Trophoblast cell (in vitro differentiated cells and primary cell): ENCODE results near the gene TTC16.
"Not testable (repeated sequence)": the region's sequence is repeated elsewhere in the genome, so short reads cannot be mapped to it uniquely, and the experiment has no call there.

Source experiments
- DNase-seq, 2 donors: peaks; one replicate each; pipeline ENCODE4 v3.0.0-alpha.2; 2016
- H2AFZ ChIP-seq: 2 replicates; pipeline ENCODE4 v1.6.1; 2013; ENCODE audit warnings: low read length, moderate library complexity, mild to moderate bottlenecking; ENCODE audit not compliant: insufficient read depth, poor library complexity
- H2AK5ac ChIP-seq: 2 replicates; pipeline ENCODE4 v1.6.1; 2013; ENCODE audit warnings: mild to moderate bottlenecking, low read length
- H2BK120ac ChIP-seq: 2 replicates; pipeline ENCODE4 v1.6.1; 2013; ENCODE audit warnings: low read length, mild to moderate bottlenecking, moderate library complexity; ENCODE audit not compliant: insufficient read depth, poor library complexity
- H2BK12ac ChIP-seq: 2 replicates; pipeline ENCODE4 v1.6.1; 2013; ENCODE audit warnings: mild to moderate bottlenecking, low read length, moderate library complexity
- H2BK5ac ChIP-seq: 2 replicates; pipeline ENCODE4 v1.6.1; 2013; ENCODE audit warnings: low read length, low read depth, moderate library complexity, mild to moderate bottlenecking; ENCODE audit not compliant: poor library complexity
- H3K14ac ChIP-seq: 2 replicates; pipeline ENCODE4 v1.6.1; 2013; ENCODE audit warnings: mild to moderate bottlenecking, low read length
- H3K18ac ChIP-seq: 2 replicates; pipeline ENCODE4 v1.6.1; 2013; ENCODE audit warnings: mild to moderate bottlenecking, low read length
- H3K23ac ChIP-seq: 2 replicates; pipeline ENCODE4 v1.6.1; 2013; ENCODE audit warnings: low read length
- H3K27ac ChIP-seq: 2 replicates; pipeline ENCODE4 v1.5.1; 2013; ENCODE audit warnings: low read depth, mild to moderate bottlenecking, inconsistent platforms, low read length, moderate library complexity
- H3K27me3 ChIP-seq: 2 replicates; pipeline ENCODE4 v1.6.1; 2013; ENCODE audit warnings: inconsistent platforms, mild to moderate bottlenecking, low read length, moderate library complexity; ENCODE audit not compliant: insufficient read depth
- H3K36me3 ChIP-seq, 2 experiments: 1 replicate in 1 of 2; 2 replicates in 1 of 2; pipeline ENCODE4 v1.6.1; 2013; ENCODE audit warnings: low read length in 2 of 2, mild to moderate bottlenecking in 2 of 2, moderate library complexity in 1 of 2; ENCODE audit not compliant: insufficient read depth in 2 of 2, control insufficient read depth in 1 of 2
- H3K4ac ChIP-seq: 2 replicates; pipeline ENCODE4 v1.6.1; 2013; ENCODE audit warnings: low read depth, mild to moderate bottlenecking, low read length, moderate library complexity
- H3K4me1 ChIP-seq, 2 experiments: 1 replicate in 1 of 2; 2 replicates in 1 of 2; pipeline ENCODE4 v1.6.1; 2013; ENCODE audit warnings: low read length in 2 of 2, mild to moderate bottlenecking in 2 of 2, moderate library complexity in 1 of 2; ENCODE audit not compliant: insufficient read depth in 2 of 2, control insufficient read depth in 1 of 2
- H3K4me2 ChIP-seq: 2 replicates; pipeline ENCODE4 v1.6.1; 2013; ENCODE audit warnings: inconsistent platforms, mild to moderate bottlenecking, low read length, moderate library complexity
- H3K4me3 ChIP-seq: 2 replicates; pipeline ENCODE4 v1.5.1; 2013; ENCODE audit warnings: mild to moderate bottlenecking, low read depth, low read length, inconsistent platforms
- H3K79me1 ChIP-seq: one replicate; pipeline ENCODE4 v1.6.1; 2013; ENCODE audit warnings: low read length
- H3K79me2 ChIP-seq: 2 replicates; pipeline ENCODE4 v1.6.1; 2013; ENCODE audit warnings: low read length, mild to moderate bottlenecking; ENCODE audit not compliant: control insufficient read depth, insufficient read depth, poor library complexity
- H3K9ac ChIP-seq: 2 replicates; pipeline ENCODE4 v1.6.1; 2013; ENCODE audit warnings: mild to moderate bottlenecking, low read length
- H3K9me3 ChIP-seq: 2 replicates; pipeline ENCODE4 v1.6.1; 2013; ENCODE audit warnings: low read depth, mild to moderate bottlenecking, control low read depth, inconsistent platforms, low read length; ENCODE audit not compliant: insufficient read depth
- H4K12ac ChIP-seq: 2 replicates; pipeline ENCODE4 v1.6.1; 2013; ENCODE audit warnings: low read depth, mild to moderate bottlenecking, low read length, moderate library complexity
- H4K8ac ChIP-seq: 2 replicates; pipeline ENCODE4 v1.6.1; 2013; ENCODE audit warnings: low read depth, mild to moderate bottlenecking, low read length, moderate library complexity
- H4K91ac ChIP-seq: one replicate; pipeline ENCODE4 v1.6.1; 2013; ENCODE audit warnings: low read depth, mild to moderate bottlenecking, low read length, moderate library complexity
- WGBS: extraction: QIAGEN DNeasy Blood & Tissue Kit; methylation state at CpG from one replicate; pipeline ENCODE4 v1.1.7; 2013; ENCODE audit warnings: missing lambda C conversion rate; ENCODE audit not compliant: insufficient read length, insufficient coverage; ENCODE audit errors: extremely low coverage; 5-methylcytosine and 5-hydroxymethylcytosine counted together

TTC16 gene

GRCh38 chr9:127756233-127756632, 40.4 kb downstream of the TTC16 start:
- Histone ChIP-seq H3K18ac (no peak overlapping the region), H4K91ac (no peak overlapping the region), H2AFZ (no peak overlapping the region), H2BK12ac (no peak overlapping the region), H2BK5ac (no peak overlapping the region), H3K23ac (no peak overlapping the region), H3K36me3 (no peaks in the 10 kb centered on the region), H3K27ac (no peak overlapping the region), H2BK120ac (no peak overlapping the region), H3K27me3 (peaks cover 29% of the 10 kb centered on the region), H2AK5ac (no peak overlapping the region), H4K8ac (no peak overlapping the region), H4K12ac (no peak overlapping the region), H3K79me2 (no peaks in the 10 kb centered on the region), H3K9ac (no peak overlapping the region), H3K4me3 (no peak overlapping the region), H3K4me2 (no peak overlapping the region), H3K4ac (no peak overlapping the region), H3K79me1 (no peaks in the 10 kb centered on the region), H3K9me3 (no peaks in the 10 kb centered on the region), H3K4me1 (peaks cover 0 to 3% of the 10 kb centered on the region in 2 experiments), H3K14ac (no peak overlapping the region)
- WGBS: no CpG with 5 or more reads among the region's 3 CpGs
- DNase-seq: peak in 1 of 2 donors; percentile 80

GRCh38 chr9:127756776-127757175, 40.9 kb downstream of the TTC16 start:
- H3K27me3 ChIP-seq: peaks cover 29% of the 10 kb centered on the region
- not testable (repeated sequence) for H3K9me3 ChIP-seq, H3K9ac ChIP-seq

GRCh38 chr9:127758843-127759242, 43.0 kb downstream of the TTC16 start:
- Histone ChIP-seq H3K18ac (no peak overlapping the region), H3K23ac (no peak overlapping the region), H2BK5ac (no peak overlapping the region), H4K91ac (no peak overlapping the region), H2AK5ac (no peak overlapping the region), H3K4me3 (no peak overlapping the region), H3K36me3 (no peaks in the 10 kb centered on the region), H3K4me2 (no peak overlapping the region), H4K8ac (no peak overlapping the region), H4K12ac (no peak overlapping the region), H3K4ac (no peak overlapping the region), H3K4me1 (peaks cover 6 to 12% of the 10 kb centered on the region in 2 experiments), H3K79me2 (no peaks in the 10 kb centered on the region), H2AFZ (no peak overlapping the region), H3K27ac (no peak overlapping the region), H3K9ac (no peak overlapping the region), H3K27me3 (peaks cover 20% of the 10 kb centered on the region), H3K79me1 (peaks cover 2% of the 10 kb centered on the region), H2BK12ac (no peak overlapping the region), H2BK120ac (no peak overlapping the region), H3K14ac (no peak overlapping the region), H3K9me3 (no peaks in the 10 kb centered on the region)
- WGBS: no CpG with 5 or more reads among the region's 5 CpGs
- DNase-seq: no peak

More at GRCh38 chr9:127756776-127757175, 40.9 kb downstream of the TTC16 start:
- not testable (repeated sequence) for DNase-seq, H2AFZ ChIP-seq, H3K79me2 ChIP-seq, H2AK5ac ChIP-seq, H3K79me1 ChIP-seq, H3K23ac ChIP-seq, H3K4me2 ChIP-seq, H2BK5ac ChIP-seq, H3K36me3 ChIP-seq, H4K8ac ChIP-seq, H2BK12ac ChIP-seq, H3K4me3 ChIP-seq, H4K91ac ChIP-seq, H3K18ac ChIP-seq, H4K12ac ChIP-seq, H3K4ac ChIP-seq, H3K14ac ChIP-seq, H3K4me1 ChIP-seq, H3K27ac ChIP-seq, H2BK120ac ChIP-seq
- no CpG with 5 or more reads among the region's 11 CpGs for WGBS

- no peak overlapping the region for H4K8ac ChIP-seq
- no peak overlapping the region for H4K12ac ChIP-seq
- H3K4me3 ChIP-seq: no peak overlapping the region
- no peak overlapping the region for H4K91ac ChIP-seq
- H2AK5ac ChIP-seq: no peak overlapping the region
- H2BK5ac ChIP-seq: no peak overlapping the region
- H2BK120ac ChIP-seq: no peak overlapping the region
- H2AFZ ChIP-seq: no peak overlapping the region
- H3K27me3 ChIP-seq: peaks cover 2% of the 10 kb centered on the region
- H3K27ac ChIP-seq: no peak overlapping the region
- H3K4me2 ChIP-seq: no peak overlapping the region
- H3K23ac ChIP-seq: no peak overlapping the region
- no peaks in the 10 kb centered on the region for H3K36me3 ChIP-seq
- peaks cover 6 to 10% of the 10 kb centered on the region in 2 experiments for H3K4me1 ChIP-seq
- peaks cover 2% of the 10 kb centered on the region for H3K79me1 ChIP-seq
- H3K4ac ChIP-seq: no peak overlapping the region
- no peak for DNase-seq
- no CpG with 5 or more reads among the region's 5 CpGs for WGBS
- no peak overlapping the region for H2BK12ac ChIP-seq
- H3K9ac ChIP-seq: no peak overlapping the region
- H3K9me3 ChIP-seq: no peaks in the 10 kb centered on the region
- no peak overlapping the region for H3K14ac ChIP-seq
- H3K79me2 ChIP-seq: no peaks in the 10 kb centered on the region
- H3K18ac ChIP-seq: no peak overlapping the region
These were observed 45.2 kb downstream of the TTC16 start for GRCh38 chr9:127761061-127761460.
